ENCODE data around the gene ABHD2.

Gene ABHD2

DNA sequence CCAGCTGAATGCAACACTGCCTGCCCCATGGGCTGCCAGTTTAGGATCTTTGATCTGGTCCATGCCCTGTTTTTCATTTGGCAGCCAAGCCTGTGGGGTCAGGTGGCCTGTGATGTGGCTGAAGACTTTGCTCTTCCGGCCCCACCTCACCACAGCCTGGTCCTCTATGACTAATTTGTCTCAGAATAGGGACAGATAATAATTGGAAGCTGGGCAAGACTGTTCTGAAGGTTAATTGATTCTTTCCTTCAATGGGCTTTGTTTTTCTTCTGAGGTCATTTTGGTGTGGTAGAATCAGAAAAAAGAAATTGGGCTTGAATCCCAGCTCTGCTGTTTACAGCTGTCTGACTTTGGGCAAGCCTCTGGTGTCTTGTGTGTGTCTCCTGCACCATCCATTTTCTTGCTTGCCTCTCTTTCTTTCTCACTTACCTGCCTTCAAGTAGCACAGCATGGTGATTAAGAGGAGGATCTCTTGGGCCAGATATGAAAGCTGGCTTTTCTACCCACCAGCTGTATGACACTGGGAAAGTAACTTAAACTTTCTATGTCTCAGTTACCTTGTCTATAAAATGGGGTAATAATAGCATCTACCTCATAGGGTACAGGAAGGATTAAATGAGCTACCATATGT lies 24.2 kb downstream of the ABHD2 start:
- Histone ChIP-seq H3K9me3 (ENCODE audit: control insufficient read depth, insufficient read depth, low read length) (no peaks in the 10 kb centered on the region), H3K36me3 (ENCODE audit: control insufficient read depth, low read length) (peaks cover 4% of the 10 kb centered on the region), H3F3A (ENCODE audit: control insufficient read depth, insufficient read depth) (no peaks in the 10 kb centered on the region), H4K20me1 (ENCODE audit: control insufficient read depth, insufficient read depth, low read depth, low read length) (no peaks in the 10 kb centered on the region), H3K4me2 (ENCODE audit: low read length) (no peak overlapping the region), H3K79me2 (ENCODE audit: control insufficient read depth, low read length) (no peaks in the 10 kb centered on the region), H3K9me2 (replicated peaks; ENCODE audit: control insufficient read depth, low read length) (no peaks in the 10 kb centered on the region), H3K4me1 (ENCODE audit: control insufficient read depth, low read length) (no peaks in the 10 kb centered on the region), H3K27me3 (ENCODE audit: control insufficient read depth, low read length) (no peaks in the 10 kb centered on the region), H3K4me3 (ENCODE audit: low read length) (no peak overlapping the region), H3K27ac (ENCODE audit: low read depth, low read length) (no peak overlapping the region)
- TF ChIP-seq EZH2phosphoT487 (IDR thresholded peaks at IDR 0.05; ENCODE audit: borderline replicate concordance, low read length): no peak
- TF ChIP-seq, protein P1, sequence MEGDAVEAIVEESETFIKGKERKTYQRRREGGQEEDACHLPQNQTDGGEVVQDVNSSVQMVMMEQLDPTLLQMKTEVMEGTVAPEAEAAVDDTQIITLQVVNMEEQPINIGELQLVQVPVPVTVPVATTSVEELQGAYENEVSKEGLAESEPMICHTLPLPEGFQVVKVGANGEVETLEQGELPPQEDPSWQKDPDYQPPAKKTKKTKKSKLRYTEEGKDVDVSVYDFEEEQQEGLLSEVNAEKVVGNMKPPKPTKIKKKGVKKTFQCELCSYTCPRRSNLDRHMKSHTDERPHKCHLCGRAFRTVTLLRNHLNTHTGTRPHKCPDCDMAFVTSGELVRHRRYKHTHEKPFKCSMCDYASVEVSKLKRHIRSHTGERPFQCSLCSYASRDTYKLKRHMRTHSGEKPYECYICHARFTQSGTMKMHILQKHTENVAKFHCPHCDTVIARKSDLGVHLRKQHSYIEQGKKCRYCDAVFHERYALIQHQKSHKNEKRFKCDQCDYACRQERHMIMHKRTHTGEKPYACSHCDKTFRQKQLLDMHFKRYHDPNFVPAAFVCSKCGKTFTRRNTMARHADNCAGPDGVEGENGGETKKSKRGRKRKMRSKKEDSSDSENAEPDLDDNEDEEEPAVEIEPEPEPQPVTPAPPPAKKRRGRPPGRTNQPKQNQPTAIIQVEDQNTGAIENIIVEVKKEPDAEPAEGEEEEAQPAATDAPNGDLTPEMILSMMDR (IDR thresholded peaks at IDR 0.05; ENCODE audit: low read depth, low read length, poor library complexity, severe bottlenecking): no peak

DNA sequence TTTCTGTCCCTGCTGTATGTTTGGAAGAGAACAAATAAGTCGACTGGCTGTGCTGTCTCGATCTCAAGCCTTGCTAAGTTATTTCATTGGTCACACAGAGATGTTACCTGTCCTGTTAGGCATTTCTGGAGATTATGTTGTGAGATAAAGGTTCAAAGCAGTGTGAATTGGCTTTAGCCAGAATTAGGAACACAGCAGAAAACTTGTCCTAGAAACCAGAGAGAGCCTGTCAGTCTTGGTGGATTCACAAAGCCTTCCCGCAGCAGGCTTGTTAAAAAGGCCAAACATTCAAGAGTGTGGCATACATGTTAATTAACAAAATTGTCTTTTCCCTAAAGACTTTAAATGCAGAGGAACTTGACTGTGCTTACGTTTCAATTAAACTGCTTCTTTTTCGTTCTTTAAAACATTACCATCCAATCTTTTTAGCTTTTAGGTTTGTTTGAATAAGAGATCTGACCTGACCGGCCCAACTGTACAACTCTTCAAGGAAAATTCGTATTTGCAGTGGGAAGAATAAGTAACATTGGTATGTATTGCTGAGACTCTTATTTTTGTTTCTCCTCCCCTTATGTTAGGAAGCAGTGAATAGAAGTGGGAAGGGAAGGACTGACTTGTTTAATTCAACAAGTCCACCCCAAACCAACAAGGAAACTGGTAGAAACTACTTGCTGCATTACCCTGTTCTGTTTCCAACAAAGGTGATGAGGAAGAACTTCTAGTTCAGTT lies 25.2 kb downstream of the ABHD2 start:
- TF ChIP-seq, protein P1 (IDR thresholded peaks at IDR 0.05; ENCODE audit: low read depth, low read length, poor library complexity, severe bottlenecking): no peak
- TF ChIP-seq EZH2phosphoT487 (IDR thresholded peaks at IDR 0.05; ENCODE audit: borderline replicate concordance, low read length): no peak
- Histone ChIP-seq H3F3A (ENCODE audit: control insufficient read depth, insufficient read depth) (no peaks in the 10 kb centered on the region), H3K4me3 (ENCODE audit: low read length) (no peak overlapping the region), H3K4me2 (ENCODE audit: low read length) (no peak overlapping the region), H3K9me3 (ENCODE audit: control insufficient read depth, insufficient read depth, low read length) (no peaks in the 10 kb centered on the region), H4K20me1 (ENCODE audit: control insufficient read depth, insufficient read depth, low read depth, low read length) (no peaks in the 10 kb centered on the region), H3K4me1 (ENCODE audit: control insufficient read depth, low read length) (no peaks in the 10 kb centered on the region), H3K79me2 (ENCODE audit: control insufficient read depth, low read length) (no peaks in the 10 kb centered on the region), H3K27ac (ENCODE audit: low read depth, low read length) (no peak overlapping the region), H3K36me3 (ENCODE audit: control insufficient read depth, low read length) (peaks cover 4% of the 10 kb centered on the region), H3K9me2 (replicated peaks; ENCODE audit: control insufficient read depth, low read length) (no peaks in the 10 kb centered on the region), H3K27me3 (ENCODE audit: control insufficient read depth, low read length) (no peaks in the 10 kb centered on the region)

DNA sequence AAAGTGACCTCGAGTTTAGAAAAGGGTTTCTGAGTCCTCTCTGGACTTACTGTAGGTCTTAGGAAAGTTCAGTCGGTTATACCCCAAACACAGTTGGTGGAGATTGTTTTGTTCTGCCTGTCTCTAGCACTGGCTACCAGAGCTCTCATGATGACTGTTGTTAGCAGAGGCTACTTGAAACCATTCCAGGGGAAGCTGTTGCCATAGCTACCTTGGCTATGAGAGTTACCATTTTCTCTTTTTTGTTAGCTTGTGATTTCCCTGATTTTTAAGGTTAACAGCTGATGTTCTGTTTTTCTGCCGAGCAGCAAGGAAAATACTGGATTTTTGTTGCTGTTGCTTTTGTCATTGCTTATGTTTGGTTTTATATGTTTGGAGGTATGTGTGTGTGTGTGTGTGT lies 26.7 kb downstream of the ABHD2 start:
- H3K36me3 ChIP-seq (ENCODE audit: control insufficient read depth, low read length): peaks cover 7% of the 10 kb centered on the region
- no peak overlapping the region for H3K4me2 ChIP-seq (ENCODE audit: low read length)
- H3K79me2 ChIP-seq (ENCODE audit: control insufficient read depth, low read length): no peaks in the 10 kb centered on the region
- H3K27me3 ChIP-seq (ENCODE audit: control insufficient read depth, low read length): no peaks in the 10 kb centered on the region
- no peak overlapping the region for H3K4me3 ChIP-seq (ENCODE audit: low read length)
- TF ChIP-seq EZH2phosphoT487 (IDR thresholded peaks at IDR 0.05; ENCODE audit: borderline replicate concordance, low read length): no peak
- TF ChIP-seq, protein P1 (IDR thresholded peaks at IDR 0.05; ENCODE audit: low read depth, low read length, poor library complexity, severe bottlenecking): no peak
- H3K27ac ChIP-seq (ENCODE audit: low read depth, low read length): no peak overlapping the region
- H3F3A ChIP-seq (ENCODE audit: control insufficient read depth, insufficient read depth): no peaks in the 10 kb centered on the region
- no peaks in the 10 kb centered on the region for H3K4me1 ChIP-seq (ENCODE audit: control insufficient read depth, low read length)
- H3K9me2 ChIP-seq (replicated peaks; ENCODE audit: control insufficient read depth, low read length): no peaks in the 10 kb centered on the region
- H3K9me3 ChIP-seq (ENCODE audit: control insufficient read depth, insufficient read depth, low read length): no peaks in the 10 kb centered on the region
- no peaks in the 10 kb centered on the region for H4K20me1 ChIP-seq (ENCODE audit: control insufficient read depth, insufficient read depth, low read depth, low read length)

All from DOHH2 (cell line).